ENCODE results near the gene GRM8.

DNA sequence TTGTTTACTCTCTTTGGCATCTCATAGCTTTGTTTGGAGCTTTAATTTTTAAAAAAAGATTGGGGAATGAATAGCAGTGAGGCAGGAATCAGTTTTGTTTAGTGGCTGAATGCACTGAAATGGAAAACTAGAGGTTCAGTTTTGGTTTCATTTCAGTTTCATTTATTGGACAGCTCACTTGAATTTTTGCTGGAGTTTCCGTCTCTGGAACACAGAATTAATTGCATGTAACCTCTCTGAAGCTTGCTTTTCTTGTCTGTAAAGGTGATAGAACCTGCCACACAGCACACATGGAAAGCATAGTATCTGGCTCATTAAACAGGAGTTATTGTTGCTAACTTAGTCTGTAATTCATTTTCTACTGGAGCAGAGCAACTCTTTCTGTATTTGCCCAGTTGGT lies 7.1 kb downstream of the GRM8 start:
- TF ChIP-seq, protein P1, sequence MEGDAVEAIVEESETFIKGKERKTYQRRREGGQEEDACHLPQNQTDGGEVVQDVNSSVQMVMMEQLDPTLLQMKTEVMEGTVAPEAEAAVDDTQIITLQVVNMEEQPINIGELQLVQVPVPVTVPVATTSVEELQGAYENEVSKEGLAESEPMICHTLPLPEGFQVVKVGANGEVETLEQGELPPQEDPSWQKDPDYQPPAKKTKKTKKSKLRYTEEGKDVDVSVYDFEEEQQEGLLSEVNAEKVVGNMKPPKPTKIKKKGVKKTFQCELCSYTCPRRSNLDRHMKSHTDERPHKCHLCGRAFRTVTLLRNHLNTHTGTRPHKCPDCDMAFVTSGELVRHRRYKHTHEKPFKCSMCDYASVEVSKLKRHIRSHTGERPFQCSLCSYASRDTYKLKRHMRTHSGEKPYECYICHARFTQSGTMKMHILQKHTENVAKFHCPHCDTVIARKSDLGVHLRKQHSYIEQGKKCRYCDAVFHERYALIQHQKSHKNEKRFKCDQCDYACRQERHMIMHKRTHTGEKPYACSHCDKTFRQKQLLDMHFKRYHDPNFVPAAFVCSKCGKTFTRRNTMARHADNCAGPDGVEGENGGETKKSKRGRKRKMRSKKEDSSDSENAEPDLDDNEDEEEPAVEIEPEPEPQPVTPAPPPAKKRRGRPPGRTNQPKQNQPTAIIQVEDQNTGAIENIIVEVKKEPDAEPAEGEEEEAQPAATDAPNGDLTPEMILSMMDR (IDR thresholded peaks at IDR 0.05; ENCODE audit: poor library complexity, severe bottlenecking), result no peak
- TF ChIP-seq POLR2AphosphoS5 (IDR thresholded peaks at IDR 0.05) (no peak), EZH2 (IDR thresholded peaks at IDR 0.05; ENCODE audit: borderline replicate concordance, insufficient read depth, low read length, poor library complexity, severe bottlenecking) (no peak), EP300 (conservative IDR thresholded peaks at IDR 0.05; ENCODE audit: poor library complexity, severe bottlenecking) (no peak), RAD21 (conservative IDR thresholded peaks at IDR 0.05) (no peak), SMC3 (conservative IDR thresholded peaks at IDR 0.05; ENCODE audit: poor library complexity) (no peak), TAF1 (IDR thresholded peaks at IDR 0.05; ENCODE audit: low read depth) (no peak), MXI1 (conservative IDR thresholded peaks at IDR 0.05; ENCODE audit: poor library complexity, severe bottlenecking) (no peak)
- TF ChIP-seq, protein P2, sequence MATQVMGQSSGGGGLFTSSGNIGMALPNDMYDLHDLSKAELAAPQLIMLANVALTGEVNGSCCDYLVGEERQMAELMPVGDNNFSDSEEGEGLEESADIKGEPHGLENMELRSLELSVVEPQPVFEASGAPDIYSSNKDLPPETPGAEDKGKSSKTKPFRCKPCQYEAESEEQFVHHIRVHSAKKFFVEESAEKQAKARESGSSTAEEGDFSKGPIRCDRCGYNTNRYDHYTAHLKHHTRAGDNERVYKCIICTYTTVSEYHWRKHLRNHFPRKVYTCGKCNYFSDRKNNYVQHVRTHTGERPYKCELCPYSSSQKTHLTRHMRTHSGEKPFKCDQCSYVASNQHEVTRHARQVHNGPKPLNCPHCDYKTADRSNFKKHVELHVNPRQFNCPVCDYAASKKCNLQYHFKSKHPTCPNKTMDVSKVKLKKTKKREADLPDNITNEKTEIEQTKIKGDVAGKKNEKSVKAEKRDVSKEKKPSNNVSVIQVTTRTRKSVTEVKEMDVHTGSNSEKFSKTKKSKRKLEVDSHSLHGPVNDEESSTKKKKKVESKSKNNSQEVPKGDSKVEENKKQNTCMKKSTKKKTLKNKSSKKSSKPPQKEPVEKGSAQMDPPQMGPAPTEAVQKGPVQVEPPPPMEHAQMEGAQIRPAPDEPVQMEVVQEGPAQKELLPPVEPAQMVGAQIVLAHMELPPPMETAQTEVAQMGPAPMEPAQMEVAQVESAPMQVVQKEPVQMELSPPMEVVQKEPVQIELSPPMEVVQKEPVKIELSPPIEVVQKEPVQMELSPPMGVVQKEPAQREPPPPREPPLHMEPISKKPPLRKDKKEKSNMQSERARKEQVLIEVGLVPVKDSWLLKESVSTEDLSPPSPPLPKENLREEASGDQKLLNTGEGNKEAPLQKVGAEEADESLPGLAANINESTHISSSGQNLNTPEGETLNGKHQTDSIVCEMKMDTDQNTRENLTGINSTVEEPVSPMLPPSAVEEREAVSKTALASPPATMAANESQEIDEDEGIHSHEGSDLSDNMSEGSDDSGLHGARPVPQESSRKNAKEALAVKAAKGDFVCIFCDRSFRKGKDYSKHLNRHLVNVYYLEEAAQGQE (IDR thresholded peaks at IDR 0.05; ENCODE audit: borderline replicate concordance), result no peak

All from neural cell (in vitro differentiated cells).